ENCODE results near the gene KLRD1.
"Not testable (repeated sequence)": the region's sequence is repeated elsewhere in the genome, so short reads cannot be mapped to it uniquely, and the experiment has no call there.

The KLRD1 gene

DNA sequence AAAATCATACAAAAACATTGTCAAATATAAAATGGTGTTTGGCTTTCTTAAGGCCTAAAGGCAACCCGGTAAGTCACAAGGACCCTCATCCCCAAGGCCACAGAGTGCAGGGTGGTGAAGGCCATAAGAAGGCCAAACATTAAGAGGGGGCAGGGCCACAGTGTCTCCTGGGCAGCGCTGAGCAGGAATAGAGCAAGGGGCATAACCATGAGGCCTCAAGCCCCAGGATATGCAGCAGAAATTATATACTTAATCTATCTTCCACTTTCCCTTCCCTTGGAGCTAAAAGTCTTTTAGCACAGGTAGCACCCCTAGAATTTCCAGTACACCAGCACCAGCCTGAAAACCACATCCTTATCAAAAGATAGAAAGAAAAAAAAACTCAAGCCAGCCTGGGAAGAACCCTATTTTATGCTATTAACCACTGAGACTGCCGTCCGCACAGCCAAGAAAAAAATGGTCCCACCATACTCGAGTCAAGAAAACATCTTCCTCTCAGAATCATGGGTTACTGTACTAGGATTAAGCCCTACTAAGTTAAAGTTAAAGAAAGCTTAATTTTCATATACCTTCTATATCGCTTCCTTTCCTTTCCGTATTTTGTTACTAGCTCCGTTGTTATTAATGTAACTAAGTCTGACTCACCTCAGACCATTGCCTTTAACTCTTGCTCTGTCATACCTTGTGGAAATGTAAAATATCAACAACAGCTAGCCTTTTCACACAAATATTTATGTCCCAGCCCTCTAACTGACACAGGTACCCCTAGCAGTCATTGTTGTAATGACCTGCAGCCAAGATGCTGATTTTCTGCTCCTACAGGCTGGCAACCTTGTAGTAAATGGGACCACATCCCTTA, 62.1 kb downstream of the KLRD1 start:
- no peak for DNase-seq

DNA sequence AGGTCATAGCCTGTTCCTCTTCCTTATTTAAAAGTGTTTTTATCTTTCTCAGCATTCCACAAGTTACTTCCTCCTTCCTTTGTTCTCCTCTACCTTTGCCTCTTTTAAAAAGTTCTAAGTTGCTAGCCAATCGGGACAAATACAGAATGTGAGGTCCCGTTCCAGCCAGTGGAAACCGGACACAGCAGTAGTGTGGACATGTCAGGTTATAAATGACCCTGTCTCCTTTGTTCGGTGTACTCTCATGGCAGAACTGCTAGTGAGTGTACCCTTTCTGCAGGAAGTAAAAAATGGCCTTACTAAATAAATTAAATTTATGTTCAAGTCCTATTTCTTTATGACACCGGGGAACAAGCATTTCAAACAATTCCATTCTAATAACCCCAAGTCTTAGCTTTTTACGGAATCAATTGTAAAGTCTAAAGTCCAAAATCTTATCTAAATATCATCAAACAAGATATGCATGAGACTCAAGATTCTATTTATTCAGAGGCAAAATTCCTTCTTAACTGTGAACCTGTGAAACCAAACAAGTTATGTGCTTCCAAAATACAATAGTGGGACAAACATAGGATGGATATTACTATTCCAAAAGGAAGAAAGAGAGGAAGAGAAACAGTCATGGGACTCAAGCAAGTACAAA, 64.3 kb downstream of the KLRD1 start:
- not testable (repeated sequence) for DNase-seq

GRCh38 chr12:10372559-10372958, 64.9 kb downstream of the KLRD1 start:
- DNase-seq = no peak

GRCh38 chr12:10374624-10375018, 67.0 kb downstream of the KLRD1 start:
- DNase-seq = no peak

DNA sequence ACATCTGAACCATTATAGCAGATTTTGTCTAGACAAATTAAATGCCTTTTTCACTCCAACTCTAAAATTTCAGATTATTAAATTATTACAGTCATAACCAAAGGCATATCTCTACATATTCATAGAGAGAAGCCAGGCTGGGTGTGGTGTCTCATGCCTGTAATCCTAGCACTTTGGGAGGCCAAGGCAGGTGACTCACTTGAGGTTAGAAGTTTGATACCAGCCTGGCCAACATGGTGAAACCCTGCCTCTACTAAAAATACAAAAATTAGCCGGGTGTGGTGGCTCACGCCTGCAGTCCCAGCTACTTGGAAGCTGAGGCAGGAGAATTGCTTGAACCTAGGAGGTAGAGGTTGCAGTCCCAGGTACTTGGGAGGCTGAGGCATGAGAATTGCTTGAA, 71.1 kb downstream of the KLRD1 start:
- not testable (repeated sequence) for DNase-seq

Data from suppressor macrophage treated with lipopolysaccharide for 1 hour (primary cell).